ENCODE measurements around the gene CACHD1.

CACHD1 gene

GRCh38 chr1:64472040-64472376 lies 2.1 kb downstream of the CACHD1 start:
- DNase-seq (ENCODE audit: extremely low spot score, insufficient read length, low read depth) (no peak), FAIRE-seq (no peak)

GRCh38 chr1:64472805-64473204 lies 2.9 kb downstream of the CACHD1 start:
- FAIRE-seq: no peak
- no peak for DNase-seq (ENCODE audit: extremely low spot score, insufficient read length, low read depth)

- FAIRE-seq (no peak), DNase-seq (ENCODE audit: extremely low spot score, insufficient read length, low read depth) (no peak)
Observed at GRCh38 chr1:64473367-64473766, 3.4 kb downstream of the CACHD1 start.

GRCh38 chr1:64474133-64474532 lies 4.2 kb downstream of the CACHD1 start:
- FAIRE-seq (no peak), DNase-seq (ENCODE audit: extremely low spot score, insufficient read length, low read depth) (no peak)

- no peak for FAIRE-seq
- no peak for DNase-seq (ENCODE audit: extremely low spot score, insufficient read length, low read depth)
Observed at GRCh38 chr1:64474665-64475439, 4.9 kb downstream of the CACHD1 start.

GRCh38 chr1:64476251-64476952 lies 6.5 kb downstream of the CACHD1 start:
- FAIRE-seq (no peak), DNase-seq (ENCODE audit: extremely low spot score, insufficient read length, low read depth) (no peak)

GRCh38 chr1:64478594-64479470 lies 8.9 kb downstream of the CACHD1 start:
- no peak for DNase-seq (ENCODE audit: extremely low spot score, insufficient read length, low read depth)
- no peak for FAIRE-seq

GRCh38 chr1:64479874-64480273 lies 9.9 kb downstream of the CACHD1 start:
- FAIRE-seq (no peak), DNase-seq (ENCODE audit: extremely low spot score, insufficient read length, low read depth) (no peak)

GRCh38 chr1:64480999-64481772 lies 11.3 kb downstream of the CACHD1 start:
- FAIRE-seq: no peak
- no peak for DNase-seq (ENCODE audit: extremely low spot score, insufficient read length, low read depth)

GRCh38 chr1:64482128-64482527 lies 12.2 kb downstream of the CACHD1 start:
- FAIRE-seq: no peak
- no peak for DNase-seq (ENCODE audit: extremely low spot score, insufficient read length, low read depth)

GRCh38 chr1:64482720-64483119 lies 12.8 kb downstream of the CACHD1 start:
- DNase-seq (ENCODE audit: extremely low spot score, insufficient read length, low read depth) (no peak), FAIRE-seq (no peak)

- FAIRE-seq (no peak), DNase-seq (ENCODE audit: extremely low spot score, insufficient read length, low read depth) (no peak)
Observed at GRCh38 chr1:64483731-64484414, 13.9 kb downstream of the CACHD1 start.

GRCh38 chr1:64484651-64485050 lies 14.7 kb downstream of the CACHD1 start:
- DNase-seq (ENCODE audit: extremely low spot score, insufficient read length, low read depth): no peak
- no peak for FAIRE-seq

GRCh38 chr1:64486193-64486592 lies 16.3 kb downstream of the CACHD1 start:
- DNase-seq (ENCODE audit: extremely low spot score, insufficient read length, low read depth) (no peak), FAIRE-seq (no peak)

- no peak for DNase-seq (ENCODE audit: extremely low spot score, insufficient read length, low read depth)
- no peak for FAIRE-seq
Observed at GRCh38 chr1:64487061-64487460, 17.1 kb downstream of the CACHD1 start.

GRCh38 chr1:64488862-64489261 lies 18.9 kb downstream of the CACHD1 start:
- DNase-seq (ENCODE audit: extremely low spot score, insufficient read length, low read depth): no peak
- FAIRE-seq: no peak

GRCh38 chr1:64489707-64490106 lies 19.8 kb downstream of the CACHD1 start:
- DNase-seq (ENCODE audit: extremely low spot score, insufficient read length, low read depth) (no peak), FAIRE-seq (no peak)

GRCh38 chr1:64490213-64490818 lies 20.4 kb downstream of the CACHD1 start:
- DNase-seq (ENCODE audit: extremely low spot score, insufficient read length, low read depth) (no peak), FAIRE-seq (no peak)

- no peak for DNase-seq (ENCODE audit: extremely low spot score, insufficient read length, low read depth)
- FAIRE-seq: no peak
Observed at GRCh38 chr1:64492424-64492823, 22.5 kb downstream of the CACHD1 start.
